ENCODE data around the gene CD6. TPM values are rescaled to one million over a fixed set of nuclear protein-coding genes. Genes with fewer than 3 reads are reported as not detected.

The CD6 gene
- total RNA-seq, 1 donor from 2014 or later: 0.33 TPM

- peaks cover 16% of the 10 kb centered on the region for H3K27me3 Mint-ChIP-seq (ENCODE audit: unreplicated experiment)
- peaks cover 4% of the 10 kb centered on the region for H3K4me1 Mint-ChIP-seq (ENCODE audit: unreplicated experiment)
- TF ChIP-seq CTCF (IDR thresholded peaks at IDR 0.05; ENCODE audit: unreplicated experiment): no peak
- peaks cover 24% of the 10 kb centered on the region for H3K36me3 Mint-ChIP-seq (ENCODE audit: low read depth, unreplicated experiment)
- no peak overlapping the region for H3K4me3 Mint-ChIP-seq (ENCODE audit: unreplicated experiment)
- DNase-seq (ENCODE audit: low spot score): no peak
- H3K9me3 Mint-ChIP-seq (ENCODE audit: unreplicated experiment): no peaks in the 10 kb centered on the region
- H3K27ac Mint-ChIP-seq (ENCODE audit: unreplicated experiment): no peak overlapping the region
Observed at GRCh38 chr11:60934790-60935605, 36.5 kb upstream of the CD6 start.

- TF ChIP-seq CTCF (IDR thresholded peaks at IDR 0.05; ENCODE audit: unreplicated experiment): no peak
- Mint-ChIP-seq H3K27ac (ENCODE audit: unreplicated experiment) (no peak overlapping the region), H3K36me3 (ENCODE audit: low read depth, unreplicated experiment) (peaks cover 17% of the 10 kb centered on the region), H3K4me1 (ENCODE audit: unreplicated experiment) (peaks cover 4% of the 10 kb centered on the region), H3K4me3 (ENCODE audit: unreplicated experiment) (no peak overlapping the region), H3K27me3 (ENCODE audit: unreplicated experiment) (peaks cover 14% of the 10 kb centered on the region), H3K9me3 (ENCODE audit: unreplicated experiment) (no peaks in the 10 kb centered on the region)
- no peak for DNase-seq (ENCODE audit: low spot score)
Observed at GRCh38 chr11:60935676-60936442, 35.6 kb upstream of the CD6 start.

GRCh38 chr11:60936467-60937143, 34.9 kb upstream of the CD6 start:
- H3K9me3 Mint-ChIP-seq (ENCODE audit: unreplicated experiment): no peaks in the 10 kb centered on the region
- H3K4me1 Mint-ChIP-seq (ENCODE audit: unreplicated experiment): peaks cover 10% of the 10 kb centered on the region
- no peak overlapping the region for H3K27ac Mint-ChIP-seq (ENCODE audit: unreplicated experiment)
- no peak for DNase-seq (ENCODE audit: low spot score)
- H3K36me3 Mint-ChIP-seq (ENCODE audit: low read depth, unreplicated experiment): peaks cover 13% of the 10 kb centered on the region
- TF ChIP-seq CTCF (IDR thresholded peaks at IDR 0.05; ENCODE audit: unreplicated experiment): no peak
- no peak overlapping the region for H3K4me3 Mint-ChIP-seq (ENCODE audit: unreplicated experiment)
- H3K27me3 Mint-ChIP-seq (ENCODE audit: unreplicated experiment): peaks cover 14% of the 10 kb centered on the region

GRCh38 chr11:60937144-60937527, 34.3 kb upstream of the CD6 start:
- Mint-ChIP-seq H3K36me3 (ENCODE audit: low read depth, unreplicated experiment) (peaks cover 11% of the 10 kb centered on the region), H3K9me3 (ENCODE audit: unreplicated experiment) (no peaks in the 10 kb centered on the region), H3K27ac (ENCODE audit: unreplicated experiment) (peak overlapping the region; percentile 43), H3K4me3 (ENCODE audit: unreplicated experiment) (peak overlapping the region; percentile 31), H3K4me1 (ENCODE audit: unreplicated experiment) (peaks cover 14% of the 10 kb centered on the region), H3K27me3 (ENCODE audit: unreplicated experiment) (peaks cover 14% of the 10 kb centered on the region)
- no peak for DNase-seq (ENCODE audit: low spot score)
- no peak for TF ChIP-seq CTCF (IDR thresholded peaks at IDR 0.05; ENCODE audit: unreplicated experiment)
